Suprapubic skin (tissue), 4 donors: ENCODE data around the gene MANEA.

Experiments
- EP300 ChIP-seq: sonication (generic); formaldehyde crosslinking; IDR thresholded peaks from one replicate; pipeline ENCODE4 v1.6.1; 2017; ENCODE audit warnings: antibody characterized with exemption
- POLR2A ChIP-seq, 2 donors: fragments of 450-650 bp; IDR thresholded peaks; one replicate each; pipeline ENCODE4 v1.6.1; 2017; ENCODE audit warnings: antibody characterized with exemption in 2 of 2, mild to moderate bottlenecking in 2 of 2, moderate library complexity in 2 of 2
- POLR2AphosphoS5 ChIP-seq, 3 donors: sonication (generic); formaldehyde crosslinking; IDR thresholded peaks; one replicate each; pipeline ENCODE4 v1.6.1; 2017; ENCODE audit warnings: antibody characterized with exemption in 3 of 3
- TF ChIP-seq, protein P1 (sequence below), 2 donors: fragments of 200-600 bp in 1 of 2; fragments of 450-650 bp in 1 of 2; sonication (generic) in 1 of 2; IDR thresholded peaks; one replicate each; pipeline ENCODE4 v1.5.1; 2016 to 2019; ENCODE audit warnings: antibody characterized with exemption in 2 of 2, mild to moderate bottlenecking in 1 of 2, moderate library complexity in 1 of 2

DNA sequence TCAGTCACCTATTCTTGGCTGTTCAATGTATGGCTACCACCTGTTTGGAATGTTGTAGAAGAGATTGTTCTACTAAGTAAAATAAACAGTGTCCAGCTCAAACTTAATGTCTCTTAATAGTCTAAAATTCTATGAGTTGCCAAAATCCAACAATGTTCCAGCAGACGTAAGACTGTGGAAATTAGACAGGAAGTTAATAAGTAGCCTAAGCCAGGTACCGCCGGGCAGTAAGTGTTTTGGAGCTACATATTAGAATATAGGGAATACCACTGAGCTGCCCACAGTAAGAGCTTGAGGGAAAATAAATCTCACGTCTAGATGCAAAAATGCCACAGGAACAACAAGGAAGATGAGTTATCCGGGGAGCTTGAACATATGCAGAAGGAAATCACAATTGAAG is 7.8 kb upstream of the MANEA start:
- TF ChIP-seq, protein P1, sequence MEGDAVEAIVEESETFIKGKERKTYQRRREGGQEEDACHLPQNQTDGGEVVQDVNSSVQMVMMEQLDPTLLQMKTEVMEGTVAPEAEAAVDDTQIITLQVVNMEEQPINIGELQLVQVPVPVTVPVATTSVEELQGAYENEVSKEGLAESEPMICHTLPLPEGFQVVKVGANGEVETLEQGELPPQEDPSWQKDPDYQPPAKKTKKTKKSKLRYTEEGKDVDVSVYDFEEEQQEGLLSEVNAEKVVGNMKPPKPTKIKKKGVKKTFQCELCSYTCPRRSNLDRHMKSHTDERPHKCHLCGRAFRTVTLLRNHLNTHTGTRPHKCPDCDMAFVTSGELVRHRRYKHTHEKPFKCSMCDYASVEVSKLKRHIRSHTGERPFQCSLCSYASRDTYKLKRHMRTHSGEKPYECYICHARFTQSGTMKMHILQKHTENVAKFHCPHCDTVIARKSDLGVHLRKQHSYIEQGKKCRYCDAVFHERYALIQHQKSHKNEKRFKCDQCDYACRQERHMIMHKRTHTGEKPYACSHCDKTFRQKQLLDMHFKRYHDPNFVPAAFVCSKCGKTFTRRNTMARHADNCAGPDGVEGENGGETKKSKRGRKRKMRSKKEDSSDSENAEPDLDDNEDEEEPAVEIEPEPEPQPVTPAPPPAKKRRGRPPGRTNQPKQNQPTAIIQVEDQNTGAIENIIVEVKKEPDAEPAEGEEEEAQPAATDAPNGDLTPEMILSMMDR (IDR thresholded peaks at IDR 0.05), result no peak
- TF ChIP-seq EP300 (no peak), POLR2A (IDR thresholded peaks at IDR 0.05) (no peak), POLR2AphosphoS5 (IDR thresholded peaks at IDR 0.05) (no peak)
